Measurements from ENCODE around the gene BPNT1. TPM values are rescaled to one million over a fixed set of nuclear protein-coding genes. Genes with fewer than 3 reads are reported as not detected.
A peak's percentile ranks its signal among the peaks of the same experiment; 100 is the strongest.

BPNT1 gene, protein sequence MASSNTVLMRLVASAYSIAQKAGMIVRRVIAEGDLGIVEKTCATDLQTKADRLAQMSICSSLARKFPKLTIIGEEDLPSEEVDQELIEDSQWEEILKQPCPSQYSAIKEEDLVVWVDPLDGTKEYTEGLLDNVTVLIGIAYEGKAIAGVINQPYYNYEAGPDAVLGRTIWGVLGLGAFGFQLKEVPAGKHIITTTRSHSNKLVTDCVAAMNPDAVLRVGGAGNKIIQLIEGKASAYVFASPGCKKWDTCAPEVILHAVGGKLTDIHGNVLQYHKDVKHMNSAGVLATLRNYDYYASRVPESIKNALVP
- total RNA-seq: 10 to 100 TPM in 1 of 2 donors, 1 to 10 TPM in 1; 4.3 to 12.2 TPM

DNA sequence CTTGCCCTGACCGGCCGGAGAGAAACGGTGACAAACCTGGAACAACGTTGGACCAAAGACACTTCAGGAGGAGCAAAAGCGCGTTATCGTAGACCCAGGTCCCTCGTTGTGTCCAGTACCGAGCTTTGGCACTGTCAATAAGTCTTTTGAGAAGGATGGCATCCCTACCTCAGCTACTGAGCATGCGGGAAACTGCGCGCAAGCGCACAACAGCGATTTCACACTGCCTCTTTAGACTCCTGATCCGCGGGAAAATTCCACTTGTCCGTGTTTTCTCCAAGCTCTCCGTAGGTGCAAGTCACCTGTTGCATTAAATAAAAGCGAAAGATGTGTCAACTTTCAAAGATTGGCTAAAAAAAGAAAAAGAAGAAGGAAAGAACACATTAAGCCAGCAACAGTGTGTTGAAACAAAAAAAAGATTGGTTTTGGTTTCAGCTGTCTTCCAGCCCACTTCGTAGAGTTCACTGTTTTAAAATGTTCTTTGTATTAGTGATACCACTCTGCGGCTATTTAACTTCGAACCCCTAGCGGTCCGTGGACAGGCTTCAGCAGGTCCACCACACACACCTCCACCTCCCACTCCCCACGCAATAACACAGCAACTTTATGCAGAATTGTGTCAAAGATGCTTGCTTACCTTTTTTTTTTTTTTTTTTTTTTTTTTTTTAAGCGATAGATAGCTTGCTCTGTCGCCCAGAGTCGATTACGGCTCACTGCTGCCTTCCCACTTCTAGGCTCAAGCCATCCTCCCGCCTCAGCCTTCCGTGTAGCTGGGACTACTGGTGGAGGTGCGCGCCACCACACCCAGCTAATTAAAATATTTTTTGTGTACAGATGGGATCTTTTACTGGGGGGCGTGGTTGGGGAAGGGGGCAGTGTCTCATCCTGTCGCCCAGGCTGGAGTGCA, at the start of gene BPNT1:
BPNT1 (minus strand) TSS at position 139 of the 907 bp plus-strand sequence. CDS start 9,942 bp downstream, outside the sequence.
- DNase-seq (peak; percentile 97 to 99 (median 98)), ATAC-seq (peak; percentile 79)
- H3K27ac ChIP-seq: peak within 1 kb of the TSS in 3 of 4 donors; percentile 46 to 83 (median 50)
- 3% methylated on average over 35 of the region's 35 CpGs for WGBS, 2 donors
- TF ChIP-seq, protein P1, sequence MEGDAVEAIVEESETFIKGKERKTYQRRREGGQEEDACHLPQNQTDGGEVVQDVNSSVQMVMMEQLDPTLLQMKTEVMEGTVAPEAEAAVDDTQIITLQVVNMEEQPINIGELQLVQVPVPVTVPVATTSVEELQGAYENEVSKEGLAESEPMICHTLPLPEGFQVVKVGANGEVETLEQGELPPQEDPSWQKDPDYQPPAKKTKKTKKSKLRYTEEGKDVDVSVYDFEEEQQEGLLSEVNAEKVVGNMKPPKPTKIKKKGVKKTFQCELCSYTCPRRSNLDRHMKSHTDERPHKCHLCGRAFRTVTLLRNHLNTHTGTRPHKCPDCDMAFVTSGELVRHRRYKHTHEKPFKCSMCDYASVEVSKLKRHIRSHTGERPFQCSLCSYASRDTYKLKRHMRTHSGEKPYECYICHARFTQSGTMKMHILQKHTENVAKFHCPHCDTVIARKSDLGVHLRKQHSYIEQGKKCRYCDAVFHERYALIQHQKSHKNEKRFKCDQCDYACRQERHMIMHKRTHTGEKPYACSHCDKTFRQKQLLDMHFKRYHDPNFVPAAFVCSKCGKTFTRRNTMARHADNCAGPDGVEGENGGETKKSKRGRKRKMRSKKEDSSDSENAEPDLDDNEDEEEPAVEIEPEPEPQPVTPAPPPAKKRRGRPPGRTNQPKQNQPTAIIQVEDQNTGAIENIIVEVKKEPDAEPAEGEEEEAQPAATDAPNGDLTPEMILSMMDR (IDR thresholded peaks at IDR 0.05): peak in 2 of 7 experiments; percentile 24 to 35
- peak in 2 of 3 donors; percentile 47 to 53 for TF ChIP-seq POLR2A (IDR thresholded peaks at IDR 0.05)
- intact Hi-C loops (cut with DNase I): no loop called here
- H3K4me3 ChIP-seq: peak within 1 kb of the TSS; percentile 4 to 75
- H3K27me3 ChIP-seq: no peaks in the 10 kb centered on the region
- no peaks in the 10 kb centered on the region for H3K9me3 ChIP-seq
- no peaks in the 10 kb centered on the region for H3K36me3 ChIP-seq (replicated peaks in 1 of 2; ENCODE audit: insufficient read depth in 1 of 2, low read depth in 2 of 2)
- H3K4me1 ChIP-seq: peaks cover 26% of the 10 kb centered on the region

DNA sequence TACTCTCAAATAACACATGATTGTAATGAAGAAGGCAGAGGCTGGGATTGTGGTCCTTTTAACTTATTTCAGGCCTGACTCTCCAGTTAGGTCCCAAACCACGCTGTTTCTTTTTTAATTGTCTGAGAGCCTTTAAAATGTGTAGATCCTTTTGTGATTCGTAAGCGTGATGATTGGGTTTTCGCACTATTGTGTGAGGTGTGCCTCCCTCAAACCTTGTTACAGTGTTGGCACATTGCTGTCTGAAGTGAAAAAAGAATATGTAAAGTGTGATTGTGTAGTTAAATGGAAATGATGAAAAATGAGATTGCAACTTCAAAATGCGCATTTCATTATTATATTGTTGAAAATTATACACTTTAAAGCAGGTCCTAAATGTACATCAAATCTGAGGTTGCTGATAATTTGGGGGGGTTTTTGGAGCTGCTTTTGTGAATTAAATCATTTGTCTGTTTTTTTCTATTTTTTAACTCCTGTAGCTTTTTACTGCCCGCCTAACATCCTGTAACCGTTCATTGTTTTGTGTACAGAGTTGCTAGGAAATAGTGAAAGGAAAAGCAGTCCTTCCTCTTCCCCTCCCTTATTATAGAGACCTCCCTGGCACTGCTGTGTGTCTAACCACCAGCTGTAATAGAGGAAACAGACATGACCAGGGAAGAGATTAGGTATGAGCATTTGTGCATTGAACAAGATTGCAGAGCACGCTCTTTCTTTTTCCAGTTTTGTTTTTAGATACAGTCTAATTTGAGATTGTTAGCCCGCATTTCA, 47.6 kb upstream of the BPNT1 start:
- ATAC-seq: no peak
- H3K27ac ChIP-seq: no peak overlapping the region
- no peak overlapping the region for H3K4me3 ChIP-seq

DNA sequence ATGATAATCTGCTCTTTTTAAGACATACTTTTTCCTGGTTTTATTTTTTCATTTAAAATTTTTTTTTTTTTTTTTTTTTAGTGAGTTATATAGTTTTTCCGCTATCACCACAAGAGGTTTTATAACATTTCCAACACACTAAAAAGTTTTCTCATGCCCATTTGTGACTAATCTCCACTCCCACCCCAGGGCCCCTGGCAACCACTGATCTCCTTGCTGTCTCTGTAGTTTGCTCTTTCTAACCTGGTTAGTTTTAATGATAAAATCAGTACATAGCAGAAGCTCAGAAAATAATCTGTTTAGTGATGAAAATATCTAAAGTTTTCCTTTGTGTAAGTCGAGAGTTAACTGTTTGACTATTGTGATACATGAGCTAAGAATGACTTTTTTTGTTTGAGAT, 46.2 kb upstream of the BPNT1 start:
- H3K27me3 ChIP-seq: no peaks in the 10 kb centered on the region
- no peaks in the 10 kb centered on the region for H3K9me3 ChIP-seq
- TF ChIP-seq POLR2A (IDR thresholded peaks at IDR 0.05): no peak
- TF ChIP-seq, protein P1 (IDR thresholded peaks at IDR 0.05): no peak
- H3K36me3 ChIP-seq (replicated peaks in 1 of 2; ENCODE audit: insufficient read depth in 1 of 2, low read depth in 2 of 2): peaks cover 0 to 17% of the 10 kb centered on the region in 2 donors
- WGBS, 2 donors: 76 to 83% methylated on average over 2 of the region's 2 CpGs
- DNase-seq (no peak), ATAC-seq (no peak)
- intact Hi-C loops (cut with DNase I): no loop called here
- H3K4me1 ChIP-seq: no peaks in the 10 kb centered on the region
- H3K4me3 ChIP-seq: no peak overlapping the region
- no peak overlapping the region for H3K27ac ChIP-seq

More for the DNA sequence above, 47.6 kb upstream of the BPNT1 start:
- Histone ChIP-seq H3K9me3 (no peaks in the 10 kb centered on the region), H3K36me3 (replicated peaks in 1 of 2; ENCODE audit: insufficient read depth in 1 of 2, low read depth in 2 of 2) (peaks cover 0 to 17% of the 10 kb centered on the region in 2 donors), H3K27me3 (no peaks in the 10 kb centered on the region), H3K4me1 (no peaks in the 10 kb centered on the region)
- WGBS, 2 donors: 83 to 89% methylated on average over 9 of the region's 9 CpGs
- TF ChIP-seq POLR2A (IDR thresholded peaks at IDR 0.05): no peak
- TF ChIP-seq, protein P1 (IDR thresholded peaks at IDR 0.05): no peak
- DNase-seq: no peak
- intact Hi-C loops (cut with DNase I): no loop called here

DNA sequence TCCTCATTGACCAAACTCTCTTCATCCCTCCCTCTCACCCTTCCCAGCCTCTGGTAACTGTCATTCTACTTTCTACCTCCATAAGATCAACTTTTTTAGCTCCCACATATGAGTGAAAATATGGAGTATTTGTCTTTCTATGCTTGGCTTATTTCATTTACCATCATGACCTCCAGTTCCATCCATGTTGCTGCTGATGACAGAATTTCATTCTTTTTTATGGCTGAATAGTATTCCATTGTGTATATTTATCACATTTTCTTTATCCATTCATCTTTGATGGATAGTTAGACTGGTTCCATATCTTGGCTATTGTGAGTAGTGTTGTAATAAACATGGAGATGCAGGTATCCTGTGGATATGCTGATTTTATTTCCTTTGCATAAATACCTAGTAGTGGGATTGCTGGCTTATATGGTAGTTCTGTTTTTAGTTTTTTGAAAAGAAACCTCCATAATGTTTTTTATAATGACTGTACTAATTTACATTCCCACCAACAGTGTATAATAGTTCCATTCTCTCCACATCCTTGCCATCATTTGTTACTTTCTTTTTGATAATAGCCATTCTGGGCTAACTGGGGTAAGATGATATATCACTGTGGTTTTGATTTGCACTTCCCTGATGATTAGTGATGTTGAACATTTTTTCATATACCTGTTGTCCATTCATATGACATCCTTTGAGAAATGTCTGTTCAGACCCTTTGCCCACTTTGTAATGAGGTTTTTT, 40.1 kb upstream of the BPNT1 start:
- Histone ChIP-seq H3K9me3 (no peaks in the 10 kb centered on the region), H3K4me1 (no peaks in the 10 kb centered on the region), H3K27me3 (no peaks in the 10 kb centered on the region), H3K36me3 (replicated peaks in 1 of 2; ENCODE audit: insufficient read depth in 1 of 2, low read depth in 2 of 2) (peaks cover 0 to 13% of the 10 kb centered on the region in 2 donors), H3K4me3 (no peak overlapping the region), H3K27ac (no peak overlapping the region)
- ATAC-seq (no peak), DNase-seq (no peak)
- intact Hi-C loops (cut with DNase I): no loop called here
- no peak for TF ChIP-seq POLR2A (IDR thresholded peaks at IDR 0.05)
- TF ChIP-seq, protein P1 (IDR thresholded peaks at IDR 0.05): no peak

Data from body of pancreas (tissue), 4 donors.